ENCODE measurements around the gene ANKRD22.

- TF ChIP-seq CTCF (IDR thresholded peaks at IDR 0.05; ENCODE audit: low read length) = no peak
- no peak for TF ChIP-seq EZH2 (IDR thresholded peaks at IDR 0.05; ENCODE audit: borderline replicate concordance, low read length)
Observed at GRCh38 chr10:88880282-88881076, 28.8 kb upstream of the ANKRD22 start.

All from OCI-LY1 (cell line).